Activated T-cell treated with anti-CD3 and anti-CD28 coated beads for 4 hours (primary cell): Measurements from ENCODE around the gene MLLT3.

Experiments
- DNase-seq: peaks from one replicate; pipeline ENCODE4 v3.0.0-alpha.2; 2020

MLLT3 gene

DNA sequence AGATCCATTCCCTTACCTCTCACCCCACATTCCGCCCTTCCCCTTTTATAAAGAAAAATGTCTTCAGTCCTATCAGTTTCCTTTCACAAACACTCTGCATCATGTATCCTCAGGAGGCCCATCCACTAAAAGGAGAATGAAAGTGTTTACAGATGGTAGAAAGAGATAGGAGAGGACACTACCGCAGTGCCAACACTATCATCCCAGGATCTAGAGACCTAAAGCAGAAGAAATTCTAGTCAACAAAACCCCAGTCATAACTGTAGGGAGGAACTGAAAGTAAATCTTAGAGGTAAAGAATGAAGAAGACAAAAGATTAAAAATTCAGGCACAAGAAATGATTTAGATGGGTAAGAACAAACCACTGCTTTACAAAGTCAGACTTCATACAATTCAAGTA, 114.1 kb downstream of the MLLT3 start:
- DNase-seq: no peak

- no peak for DNase-seq
Measured at GRCh38 chr9:20507431-20507830, 114.9 kb downstream of the MLLT3 start.

DNA sequence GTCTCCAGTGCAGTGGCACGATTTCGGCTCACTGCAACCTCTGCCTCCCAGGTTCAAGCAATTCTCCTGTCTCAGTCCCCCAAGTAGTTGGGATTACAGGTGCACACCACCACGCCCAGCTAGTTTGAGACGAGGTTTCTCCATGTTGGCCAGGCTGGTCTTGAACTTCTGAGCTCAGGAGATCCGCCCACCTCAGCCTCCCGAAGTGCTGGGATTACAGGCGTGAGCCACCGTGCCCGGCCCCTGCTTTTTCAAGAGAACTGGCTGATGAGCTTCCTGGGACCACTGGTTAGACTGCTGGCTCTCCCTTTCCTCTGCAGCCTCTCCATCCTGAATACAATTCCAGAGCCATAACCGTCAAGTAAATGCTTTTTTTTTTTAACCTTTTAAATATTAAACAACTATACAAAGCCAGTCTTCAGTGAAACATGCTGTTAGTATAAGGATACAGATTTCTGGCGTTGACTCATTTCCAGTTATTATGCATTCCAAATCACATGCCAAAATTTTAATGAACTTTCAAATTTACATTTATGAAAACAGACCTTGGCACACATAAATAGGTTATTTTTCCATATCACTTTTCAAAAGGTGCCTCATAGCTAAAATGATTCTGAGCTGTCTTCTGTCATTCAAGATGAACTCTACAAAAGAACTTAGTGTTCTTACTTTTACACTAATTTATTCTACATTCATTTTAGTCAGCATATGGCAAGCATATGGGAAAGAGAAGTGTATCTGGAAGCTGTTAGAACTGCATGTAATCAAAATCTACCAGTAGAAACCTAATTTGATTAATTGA, 116.0 kb downstream of the MLLT3 start:
- no peak for DNase-seq

DNA sequence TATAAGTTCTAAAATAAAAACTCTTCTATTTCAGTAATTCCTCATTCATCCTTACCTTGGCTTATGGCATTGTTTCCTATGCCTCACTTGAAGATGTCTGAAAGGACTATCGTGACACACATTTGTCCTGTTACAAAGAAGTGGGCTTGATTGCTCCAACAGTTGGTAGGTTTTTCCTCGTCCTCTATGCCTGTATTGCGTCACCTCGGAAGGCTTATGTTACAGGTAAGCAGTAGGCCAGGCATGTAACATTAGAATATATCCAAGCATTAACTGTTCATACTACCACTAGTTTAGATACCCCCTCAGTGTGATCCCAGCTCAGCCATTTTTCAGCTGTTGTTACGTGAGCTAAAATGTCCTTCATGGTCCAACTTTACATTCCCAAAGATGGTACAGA, 116.7 kb downstream of the MLLT3 start:
- no peak for DNase-seq

DNA sequence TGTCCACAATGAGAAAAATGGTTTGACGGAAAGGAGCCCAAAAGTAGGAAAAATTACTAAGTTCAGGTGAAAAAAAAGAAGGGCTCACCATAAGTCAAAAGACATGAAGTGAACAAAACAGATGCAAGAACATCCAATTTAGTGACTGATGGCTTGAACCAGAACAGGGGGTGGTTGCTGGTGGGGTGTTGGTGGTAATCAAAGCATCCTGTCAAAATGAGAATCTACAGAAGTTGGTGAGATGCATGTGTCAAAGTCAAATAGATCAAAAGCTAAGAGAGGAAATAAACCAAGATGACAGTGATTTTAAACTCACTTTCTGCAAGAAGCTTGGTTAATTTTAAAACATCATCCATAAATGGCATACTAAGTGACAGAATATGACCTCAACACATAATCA, 117.4 kb downstream of the MLLT3 start:
- no peak for DNase-seq

DNA sequence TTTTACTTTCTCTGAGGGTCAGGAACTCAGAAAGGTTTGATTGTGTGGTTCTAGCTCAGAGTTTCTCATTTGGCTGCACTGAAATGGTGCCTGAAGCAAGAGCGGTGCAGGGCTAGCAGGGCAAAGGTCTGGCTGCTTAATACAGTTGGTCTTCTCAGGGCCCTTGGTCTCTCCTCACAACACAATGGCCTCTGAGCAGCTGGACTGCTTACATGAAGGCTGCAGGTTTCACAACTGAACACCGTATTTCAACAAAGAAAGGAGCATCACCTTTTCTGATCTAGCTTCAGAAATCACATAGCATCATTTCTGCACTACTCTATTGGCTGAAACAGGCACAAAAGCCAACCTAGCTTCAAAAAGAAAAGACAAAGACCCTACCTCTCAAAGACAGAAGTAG, 122.2 kb downstream of the MLLT3 start:
- DNase-seq: no peak

DNA sequence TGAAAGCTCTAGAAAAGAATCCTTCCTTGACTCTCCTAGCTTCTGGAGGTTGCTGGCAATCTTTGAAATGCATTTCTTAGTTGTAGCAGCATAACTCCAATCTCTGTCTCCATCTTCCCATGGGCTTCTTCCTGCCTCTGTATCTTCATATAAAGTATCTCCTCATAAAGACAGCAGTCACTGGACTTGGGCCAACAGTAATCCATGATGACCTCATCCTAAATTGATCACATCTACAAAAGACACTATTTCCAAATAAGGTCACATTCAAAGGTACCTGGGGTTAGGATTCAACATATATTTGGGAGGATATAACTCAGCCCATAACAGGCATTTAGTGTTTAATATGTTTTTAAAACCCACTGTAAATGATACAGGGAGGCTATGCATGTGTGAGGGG, 123.3 kb downstream of the MLLT3 start:
- DNase-seq: no peak

DNA sequence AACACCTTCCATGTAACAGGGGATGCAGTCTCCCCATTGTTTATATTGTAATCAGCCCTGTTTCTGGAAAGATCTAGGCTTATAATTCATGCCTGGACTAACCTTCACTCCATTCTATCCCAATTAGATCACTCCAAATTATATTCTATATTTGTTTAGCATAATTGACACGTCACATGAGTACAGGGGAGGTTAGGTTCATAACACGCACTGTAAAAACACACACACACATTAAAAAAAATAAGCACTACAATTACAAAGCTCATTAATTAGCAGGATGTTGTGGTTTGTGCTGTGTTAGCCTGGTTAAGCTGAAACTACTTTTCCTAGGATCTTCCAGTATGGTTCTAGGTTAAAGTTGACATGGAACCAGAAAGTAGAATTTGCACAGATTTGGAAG, 126.0 kb downstream of the MLLT3 start:
- DNase-seq: no peak

- no peak for DNase-seq
Measured at GRCh38 chr9:20495098-20495497, 127.2 kb downstream of the MLLT3 start.

DNA sequence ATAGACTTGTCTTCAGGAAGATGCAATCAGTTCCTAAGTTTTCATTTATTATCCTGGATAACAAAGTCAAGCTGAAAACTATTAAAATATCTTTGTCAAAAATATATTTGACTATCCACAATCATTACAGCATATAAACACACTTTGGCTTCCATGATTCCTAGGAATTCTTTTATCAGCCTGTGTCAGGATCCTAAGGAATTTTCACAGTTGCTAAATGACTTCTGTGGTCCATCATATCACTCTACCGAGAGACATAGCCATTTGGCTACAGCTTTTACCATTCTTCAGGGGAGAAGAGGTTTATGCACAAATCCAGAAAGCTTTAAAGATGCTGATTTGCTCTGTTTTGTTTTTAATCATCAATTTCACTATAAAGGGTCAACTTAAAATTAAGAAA, 128.3 kb downstream of the MLLT3 start:
- no peak for DNase-seq

GRCh38 chr9:20492772-20493171, 129.5 kb downstream of the MLLT3 start:
- no peak for DNase-seq

DNA sequence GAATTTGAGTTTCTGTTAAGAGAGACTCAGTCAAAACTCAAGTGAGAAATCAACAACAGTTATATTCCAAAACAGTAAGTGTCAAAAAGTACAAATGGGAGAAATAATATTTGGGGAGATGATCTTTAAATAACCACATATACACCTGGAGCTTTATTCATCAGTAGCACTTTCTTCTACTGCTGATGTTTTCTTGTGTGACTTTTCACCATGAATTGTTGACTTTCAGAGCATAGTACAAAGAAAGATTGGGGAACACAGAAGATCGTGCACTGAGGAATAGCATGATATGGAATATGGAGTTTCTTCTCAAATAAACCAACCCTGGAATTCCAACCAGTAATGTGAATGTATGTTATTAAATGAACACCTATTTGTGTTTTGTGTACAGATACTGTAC, 130.7 kb downstream of the MLLT3 start:
- DNase-seq: no peak

GRCh38 chr9:20490246-20490834, 132.0 kb downstream of the MLLT3 start:
- no peak for DNase-seq

GRCh38 chr9:20488691-20489090, 133.6 kb downstream of the MLLT3 start:
- no peak for DNase-seq

GRCh38 chr9:20486552-20486951, 135.7 kb downstream of the MLLT3 start:
- DNase-seq: no peak

GRCh38 chr9:20481437-20481836, 140.9 kb downstream of the MLLT3 start:
- no peak for DNase-seq

DNA sequence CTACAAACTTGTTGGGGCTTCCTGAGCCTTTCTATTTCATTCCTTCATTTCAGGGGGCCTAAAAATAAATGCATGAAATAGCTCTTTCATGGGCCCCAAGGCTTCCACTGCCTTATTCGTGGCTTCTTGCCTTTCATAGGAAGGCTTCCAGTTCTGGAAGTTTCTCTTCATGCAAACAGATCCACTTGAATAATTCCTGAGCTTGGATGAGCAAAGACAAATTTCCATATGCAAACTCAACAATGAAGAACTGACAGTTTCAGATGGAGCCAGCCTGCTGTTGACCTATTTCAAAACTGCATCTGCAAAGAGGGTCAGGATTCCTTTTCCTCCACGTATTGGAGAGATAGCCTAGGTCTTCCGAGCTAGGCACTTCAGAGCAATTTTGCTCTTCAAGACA, 142.1 kb downstream of the MLLT3 start:
- DNase-seq: no peak

DNA sequence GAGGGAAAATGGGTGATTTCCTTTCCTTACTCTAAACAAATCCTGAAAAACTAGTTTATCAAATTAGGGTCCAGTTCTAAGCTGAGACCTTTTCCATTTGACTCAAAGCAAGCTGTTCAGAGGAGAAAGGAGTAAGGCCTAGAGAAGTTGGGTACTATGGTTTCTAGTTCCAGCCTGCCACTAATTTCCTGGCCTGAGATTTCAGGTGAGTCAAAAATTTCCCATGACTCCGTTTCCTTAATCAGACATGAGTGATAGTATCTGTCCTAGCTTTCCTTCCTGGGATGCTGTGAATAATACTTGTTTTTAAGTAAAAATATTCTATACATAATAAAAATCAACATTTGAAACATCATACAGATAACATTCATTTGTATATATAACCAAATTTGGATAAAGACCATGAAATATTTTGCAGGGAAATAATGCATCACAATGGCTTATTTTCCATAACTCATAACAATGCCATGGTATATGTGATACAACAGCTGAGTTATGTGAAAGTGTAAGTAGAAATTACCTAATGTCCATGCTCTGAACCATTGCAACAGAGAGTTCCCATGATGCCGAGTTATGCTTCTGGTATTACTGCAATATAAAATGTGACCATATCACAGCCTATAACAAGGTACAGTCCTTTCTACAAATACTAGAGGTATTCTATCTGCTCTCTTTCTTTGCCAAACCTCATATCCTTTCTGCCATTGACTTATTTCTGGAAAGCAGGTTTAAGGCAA, 142.7 kb downstream of the MLLT3 start:
- DNase-seq: no peak

DNA sequence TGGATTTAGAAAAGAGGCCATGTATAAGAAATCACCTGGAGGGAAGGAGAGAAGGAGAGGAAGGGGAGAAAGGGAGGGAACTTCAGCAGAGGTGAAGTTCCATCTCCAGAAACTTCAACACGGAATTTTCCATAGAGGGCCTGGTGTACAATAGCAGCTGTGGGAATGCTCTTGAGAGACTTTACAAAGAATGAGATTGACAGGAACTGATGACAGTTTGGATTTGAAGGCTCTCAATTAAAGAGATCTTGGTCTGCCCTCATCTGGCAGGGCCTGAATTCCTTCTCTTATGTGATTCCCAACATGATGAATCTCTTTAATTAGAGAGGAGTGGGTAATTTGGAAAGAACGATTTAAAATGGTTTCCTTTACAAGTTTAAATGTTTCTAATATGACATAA, 143.5 kb downstream of the MLLT3 start:
- no peak for DNase-seq

- no peak for DNase-seq
Measured at GRCh38 chr9:20477940-20478620, 144.2 kb downstream of the MLLT3 start.

DNA sequence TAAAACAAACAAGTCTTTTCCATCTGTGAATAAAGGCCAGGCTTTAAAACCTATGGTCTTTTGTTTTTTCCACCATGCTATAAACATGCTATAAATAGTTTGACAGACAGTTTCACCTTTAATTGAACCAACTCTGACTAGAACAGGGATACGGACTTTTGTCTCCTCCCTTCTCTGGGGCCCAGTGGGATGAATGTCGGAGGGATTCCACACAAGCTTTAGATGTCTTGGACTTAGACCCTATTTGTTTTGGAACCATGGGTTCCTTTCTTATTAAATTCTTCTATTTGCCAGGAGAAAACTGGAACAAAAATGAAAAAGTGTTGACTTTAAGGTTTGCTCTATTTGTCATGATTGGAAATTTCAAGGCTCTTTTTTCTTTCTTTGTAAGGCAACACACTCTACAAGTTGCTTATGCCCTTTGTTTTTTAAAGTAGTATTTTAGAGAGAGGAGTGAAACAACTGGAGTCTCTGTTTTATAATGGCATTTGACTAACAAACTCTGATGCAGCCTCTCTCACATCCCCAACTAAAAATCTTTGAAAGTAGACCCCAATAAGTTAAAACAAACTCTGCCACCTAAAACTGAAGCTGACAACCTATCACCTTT, 145.3 kb downstream of the MLLT3 start:
- DNase-seq: no peak

GRCh38 chr9:20474496-20474895, 147.8 kb downstream of the MLLT3 start:
- no peak for DNase-seq

GRCh38 chr9:20473515-20474013, 148.7 kb downstream of the MLLT3 start:
- no peak for DNase-seq
